MG63 (cell line): Measurements from ENCODE around the gene DMRT3. TPM values are rescaled to one million over a fixed set of nuclear protein-coding genes. Genes with fewer than 3 reads are reported as not detected.

Source experiments
- DNase-seq: peaks from one replicate; pipeline ENCODE4 v3.0.0-alpha.2; 2020
- H3K27me3 ChIP-seq: fragments of 250-450 bp; sonication (Bioruptor Pico); 2 replicates; pipeline ENCODE4 v1.5.1; 2020; ENCODE audit warnings: mild to moderate bottlenecking, moderate library complexity
- H3K36me3 ChIP-seq: fragments of 250-450 bp; sonication (Bioruptor Pico); 2 replicates; pipeline ENCODE4 v1.5.1; 2020; ENCODE audit warnings: mild to moderate bottlenecking, moderate library complexity
- H3K4me3 ChIP-seq: fragments of 250-450 bp; sonication (Bioruptor Pico); 2 replicates; pipeline ENCODE4 v1.5.1; 2020; ENCODE audit warnings: mild to moderate bottlenecking, moderate library complexity
- H3K9me3 ChIP-seq: fragments of 250-450 bp; sonication (Bioruptor Pico); 2 replicates; pipeline ENCODE4 v1.5.1; 2020; ENCODE audit warnings: mild to moderate bottlenecking, moderate library complexity
- total RNA-seq: library from RNA; depleted of rRNA; stranded (reverse); fragments of >200 nt; shearing (Covaris generic); gene quantifications from 2 replicates; pipeline ENCODE4 v1.2.3, GENCODE V29; 2014; ENCODE audit warnings: low replicate concordance; rRNA removed

Gene DMRT3
- total RNA-seq, 1 experiment from 2014 or later = not detected

DNA sequence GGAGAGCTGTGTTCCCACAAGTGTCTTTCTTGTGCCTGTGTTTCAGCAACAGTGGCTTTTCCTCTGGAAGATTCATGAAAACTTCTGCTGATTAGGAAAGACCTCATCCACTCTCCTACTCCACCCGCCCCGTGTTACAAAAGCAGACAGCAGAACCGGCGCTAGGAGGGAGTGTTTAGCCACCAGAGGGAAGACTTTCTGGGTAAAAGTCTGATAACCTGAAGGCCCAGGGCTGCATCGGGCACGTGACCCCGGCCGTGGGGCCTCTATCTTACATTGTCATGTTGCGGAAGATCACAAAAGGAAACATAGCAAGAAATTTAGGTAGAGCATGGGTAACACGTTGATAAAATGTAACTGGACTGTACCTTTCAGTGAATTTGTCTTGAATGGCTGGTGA lies 41.7 kb downstream of the DMRT3 start:
- no peaks in the 10 kb centered on the region for H3K36me3 ChIP-seq
- H3K9me3 ChIP-seq = no peaks in the 10 kb centered on the region; the same call in 1 of the 2 replicates
- no peak overlapping the region for H3K4me3 ChIP-seq
- no peak for DNase-seq
- peaks cover 4% of the 10 kb centered on the region; the same call in 1 of the 2 replicates for H3K27me3 ChIP-seq

DNA sequence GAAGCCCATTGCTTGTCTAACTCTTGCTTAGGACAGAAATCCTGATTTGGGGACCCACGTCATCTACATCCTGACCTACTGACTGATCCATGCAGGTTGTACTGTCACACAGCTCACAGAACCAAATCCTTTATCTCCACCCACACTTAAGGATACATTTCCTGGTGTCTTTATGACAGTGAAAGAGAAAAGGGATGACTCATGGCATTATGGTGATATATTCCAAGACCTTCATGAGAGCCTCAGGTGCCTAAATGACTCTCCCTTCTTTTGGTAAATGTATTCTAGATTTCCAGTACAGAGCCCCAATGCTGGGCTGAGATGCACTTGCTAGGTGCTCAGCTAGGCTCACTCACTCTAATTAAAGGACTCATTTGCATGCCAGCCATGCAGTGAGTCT lies 47.7 kb downstream of the DMRT3 start:
- no peaks in the 10 kb centered on the region for H3K27me3 ChIP-seq
- no peak overlapping the region for H3K4me3 ChIP-seq
- H3K36me3 ChIP-seq = no peaks in the 10 kb centered on the region
- no peaks in the 10 kb centered on the region; the same call in 1 of the 2 replicates for H3K9me3 ChIP-seq
- no peak for DNase-seq

GRCh38 chr9:1025131-1025530 lies 48.7 kb downstream of the DMRT3 start:
- H3K36me3 ChIP-seq = no peaks in the 10 kb centered on the region
- 0 out of 2 replicates have a peak, but pooled peaks cover 3% of the 10 kb centered on the region for H3K27me3 ChIP-seq
- no peak overlapping the region for H3K4me3 ChIP-seq
- no peaks in the 10 kb centered on the region; the same call in 1 of the 2 replicates for H3K9me3 ChIP-seq
- no peak for DNase-seq

GRCh38 chr9:1026219-1026618 lies 49.8 kb downstream of the DMRT3 start:
- H3K36me3 ChIP-seq = no peaks in the 10 kb centered on the region
- no peaks in the 10 kb centered on the region; the same call in 1 of the 2 replicates for H3K9me3 ChIP-seq
- no peak overlapping the region for H3K4me3 ChIP-seq
- 0 out of 2 replicates have a peak, but pooled peaks cover 3% of the 10 kb centered on the region for H3K27me3 ChIP-seq
- DNase-seq = no peak

GRCh38 chr9:1028501-1029190 lies 52.2 kb downstream of the DMRT3 start:
- DNase-seq = no peak
- H3K27me3 ChIP-seq = 0 out of 2 replicates have a peak, but pooled peaks cover 3% of the 10 kb centered on the region
- no peaks in the 10 kb centered on the region for H3K36me3 ChIP-seq
- no peak overlapping the region for H3K4me3 ChIP-seq
- H3K9me3 ChIP-seq = no peaks in the 10 kb centered on the region

GRCh38 chr9:1031951-1032601 lies 55.6 kb downstream of the DMRT3 start:
- DNase-seq = no peak

DNA sequence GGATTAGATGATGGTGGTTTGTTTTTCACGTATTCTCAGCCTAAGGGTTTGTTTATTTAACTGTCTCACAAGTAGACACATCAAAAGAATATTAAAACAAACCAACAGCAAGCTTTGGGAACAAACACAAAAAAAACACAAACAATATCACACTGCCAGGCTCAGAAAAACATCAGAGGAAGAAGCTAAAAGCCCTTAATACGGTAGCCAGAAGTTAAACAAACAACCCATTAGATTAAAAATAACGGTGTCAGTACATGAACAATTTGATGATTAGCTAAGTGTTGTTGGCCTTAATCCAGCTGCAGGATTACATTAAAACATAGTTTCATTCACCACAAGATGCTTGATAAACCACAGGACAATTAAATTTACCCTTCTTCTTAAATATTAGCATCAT lies 57.8 kb downstream of the DMRT3 start:
- Histone ChIP-seq H3K27me3 (peaks cover 5% of the 10 kb centered on the region; the same call in 1 of the 2 replicates), H3K9me3 (no peaks in the 10 kb centered on the region), H3K36me3 (no peaks in the 10 kb centered on the region), H3K4me3 (no peak overlapping the region)
- no peak for DNase-seq

More at GRCh38 chr9:1031951-1032601, 55.6 kb downstream of the DMRT3 start:
- 0 out of 2 replicates have a peak, but pooled peaks cover 3% of the 10 kb centered on the region for H3K27me3 ChIP-seq
- no peak overlapping the region for H3K4me3 ChIP-seq
- H3K9me3 ChIP-seq = no peaks in the 10 kb centered on the region
- H3K36me3 ChIP-seq = no peaks in the 10 kb centered on the region

GRCh38 chr9:1039589-1039988 lies 63.1 kb downstream of the DMRT3 start:
- no peak overlapping the region for H3K4me3 ChIP-seq
- no peak for DNase-seq
- H3K9me3 ChIP-seq = no peaks in the 10 kb centered on the region
- H3K27me3 ChIP-seq = peaks cover 13% of the 10 kb centered on the region; the same call in 1 of the 2 replicates
- H3K36me3 ChIP-seq = no peaks in the 10 kb centered on the region

Other genes with a start within 250 kb of the DMRT3 start
- not detected in 2 replicates for gene DMRT1, start 135.0 kb upstream of the DMRT3 start, total RNA-seq
- 0.30 TPM in 1 of 2 replicates, not detected in the other for gene DMRT2, start 73.7 kb downstream of the DMRT3 start, total RNA-seq